GM23248 (cell line): ENCODE data around the gene SLC30A3. TPM values are rescaled to one million over a fixed set of nuclear protein-coding genes. Genes with fewer than 3 reads are reported as not detected.

Experiments used
- DNase-seq: peaks from one replicate; pipeline ENCODE4 v3.0.0-alpha.2; 2015
- H2AFZ ChIP-seq: fragments of 200-600 bp; sonication (generic); 2 replicates; pipeline ENCODE4 v1.6.1; 2016; ENCODE audit warnings: antibody characterized with exemption
- H3F3A ChIP-seq: fragments of 200-600 bp; sonication (generic); 2 replicates; pipeline ENCODE4 v1.6.1; 2016; ENCODE audit warnings: mild to moderate bottlenecking, antibody characterized with exemption, mixed run types; ENCODE audit not compliant: insufficient read depth
- H3K27ac ChIP-seq: fragments of 200-600 bp; sonication (generic); 2 replicates; pipeline ENCODE4 v1.5.1; 2016; ENCODE audit warnings: mild to moderate bottlenecking
- H3K27me3 ChIP-seq: fragments of 200-600 bp; sonication (generic); replicated peaks from 2 replicates; pipeline ENCODE4 v1.6.1; 2016; ENCODE audit warnings: mild to moderate bottlenecking; ENCODE audit not compliant: insufficient read depth
- H3K36me3 ChIP-seq: fragments of 200-600 bp; sonication (generic); 2 replicates; pipeline ENCODE4 v1.6.1; 2016; ENCODE audit warnings: low read depth, mild to moderate bottlenecking
- H3K4me1 ChIP-seq: fragments of 200-600 bp; sonication (generic); 2 replicates; pipeline ENCODE4 v1.6.1; 2016; ENCODE audit warnings: mild to moderate bottlenecking; ENCODE audit not compliant: insufficient read depth
- H3K4me2 ChIP-seq: fragments of 200-600 bp; sonication (generic); one replicate; pipeline ENCODE4 v1.6.1; 2016; ENCODE audit warnings: mild to moderate bottlenecking; ENCODE audit not compliant: unreplicated experiment
- H3K4me3 ChIP-seq: fragments of 200-600 bp; sonication (generic); 2 replicates; pipeline ENCODE4 v1.5.1; 2016; ENCODE audit warnings: mild to moderate bottlenecking
- H3K79me2 ChIP-seq: fragments of 200-600 bp; sonication (generic); 2 replicates; pipeline ENCODE4 v1.6.1; 2016; ENCODE audit warnings: mild to moderate bottlenecking; ENCODE audit not compliant: insufficient read depth
- H3K9ac ChIP-seq: fragments of 200-600 bp; sonication (generic); 2 replicates; pipeline ENCODE4 v1.6.1; 2016; ENCODE audit warnings: mild to moderate bottlenecking
- H3K9me2 ChIP-seq: fragments of 200-600 bp; sonication (generic); 2 replicates; pipeline ENCODE4 v1.6.1; 2016; ENCODE audit warnings: mixed run types, mild to moderate bottlenecking, moderate library complexity; ENCODE audit not compliant: insufficient read depth
- H3K9me3 ChIP-seq: fragments of 200-600 bp; sonication (generic); one replicate; pipeline ENCODE4 v1.6.1; 2017; ENCODE audit warnings: low read depth
- H4K20me1 ChIP-seq: fragments of 200-600 bp; sonication (generic); 2 replicates; pipeline ENCODE4 v1.6.0; 2016; ENCODE audit not compliant: insufficient read depth
- EZH2 ChIP-seq: fragments of 200-600 bp; sonication (generic); IDR thresholded peaks from 2 replicates; pipeline ENCODE4 v1.6.1; 2018; ENCODE audit warnings: antibody characterized with exemption, mild to moderate bottlenecking; ENCODE audit not compliant: insufficient read depth, poor library complexity, severe bottlenecking
- EZH2phosphoT487 ChIP-seq: fragments of 200-600 bp; sonication (generic); IDR thresholded peaks from 2 replicates; pipeline ENCODE4 v1.6.1; 2018; ENCODE audit warnings: antibody characterized with exemption, moderate library complexity, mild to moderate bottlenecking, low read depth; ENCODE audit not compliant: insufficient read depth
- WGBS, 2 experiments: methylation state at CpG; one replicate each; pipeline ENCODE4 v1.1.6; 2015 to 2017; ENCODE audit warnings: low lambda C conversion rate in 2 of 2, low coverage in 1 of 2; ENCODE audit errors: missing lambda C conversion rate in 2 of 2; 5-methylcytosine and 5-hydroxymethylcytosine counted together
- in situ Hi-C: fragments of 300-500 bp; cut with MboI; formaldehyde crosslinking; loops from 2 replicates; pipeline ENCODE4 v1.15.0; 2020
- polyA plus RNA-seq: library from polyadenylated mRNA; unstranded; fragments of >200 nt; fragmentation: Nextera tagmentation; extraction: Ambion mirVana; gene quantifications from 2 replicates; pipeline ENCODE4 v1.2.1, GENCODE V29; 2016
- total RNA-seq: library from RNA; depleted of rRNA; stranded (reverse); fragments of >200 nt; shearing (Covaris generic); gene quantifications from 2 replicates; pipeline ENCODE4 v1.2.3, GENCODE V29; 2014

Gene SLC30A3
- total and polyA plus RNA-seq, 2 experiments from 2014 or later, result not detected

GRCh38 chr2:27209621-27210401, 53.0 kb downstream of the SLC30A3 start:
- TF ChIP-seq EZH2 (no peak), EZH2phosphoT487 (no peak)
- Histone ChIP-seq H3K9me2 (no peaks in the 10 kb centered on the region), H3K79me2 (peaks cover 18% of the 10 kb centered on the region), H3K27ac (no peak overlapping the region), H3K4me1 (peaks cover 7% of the 10 kb centered on the region), H3K9me3 (no peaks in the 10 kb centered on the region), H3K27me3 (no peaks in the 10 kb centered on the region), H3K9ac (no peak overlapping the region), H3K36me3 (no peaks in the 10 kb centered on the region; the same call in 1 of the 2 replicates), H3K4me3 (no peak overlapping the region), H3K4me2 (no peak overlapping the region), H4K20me1 (no peaks in the 10 kb centered on the region), H2AFZ (no peak overlapping the region), H3F3A (peaks cover 15% of the 10 kb centered on the region; the same call in 1 of the 2 replicates)
- in situ Hi-C loops, result no loop called here
- 93 to 95% methylated on average over 6 of the region's 6 CpGs for whole genome bisulfite sequencing, 2 experiments
- no peak for DNase-seq

- Histone ChIP-seq H3K4me3 (no peak overlapping the region), H3K36me3 (no peaks in the 10 kb centered on the region; the same call in 1 of the 2 replicates), H4K20me1 (no peaks in the 10 kb centered on the region), H2AFZ (no peak overlapping the region), H3K27ac (no peak overlapping the region), H3K4me2 (no peak overlapping the region), H3K9ac (no peak overlapping the region), H3K4me1 (peaks cover 6% of the 10 kb centered on the region), H3F3A (peaks cover 12% of the 10 kb centered on the region; the same call in 1 of the 2 replicates), H3K9me2 (no peaks in the 10 kb centered on the region), H3K27me3 (no peaks in the 10 kb centered on the region), H3K9me3 (no peaks in the 10 kb centered on the region), H3K79me2 (peaks cover 6% of the 10 kb centered on the region; the same call in 1 of the 2 replicates)
- no peak for TF ChIP-seq EZH2
- in situ Hi-C loops, result no loop called here
- 92 to 97% methylated on average over 4 of the region's 4 CpGs for WGBS, 2 experiments
- DNase-seq, result no peak
These were observed 54.3 kb downstream of the SLC30A3 start for GRCh38 chr2:27208486-27209050.

DNA sequence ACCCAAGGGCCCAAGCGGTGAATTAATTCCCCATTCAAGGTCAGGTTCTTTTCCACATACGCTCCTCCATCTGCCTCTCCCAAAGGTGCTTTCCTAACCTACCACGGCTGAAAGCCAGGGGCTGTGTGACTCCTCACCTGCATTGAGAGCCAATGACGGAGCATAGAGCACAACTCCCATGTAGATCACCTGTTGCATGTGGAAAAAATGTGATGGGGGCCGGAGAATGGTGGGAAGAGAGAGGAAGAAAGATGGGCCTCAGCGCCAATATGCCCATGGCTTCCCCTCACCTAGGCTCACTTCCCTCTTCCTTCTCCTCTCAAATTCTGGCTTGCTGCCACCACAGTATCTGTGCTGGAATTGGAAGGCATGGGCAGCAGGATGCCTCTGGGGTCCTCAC, 56.5 kb downstream of the SLC30A3 start:
- H3K4me2 ChIP-seq, result no peak overlapping the region
- TF ChIP-seq EZH2phosphoT487, result no peak
- TF ChIP-seq EZH2, result no peak
- no peaks in the 10 kb centered on the region; the same call in 1 of the 2 replicates for H3K36me3 ChIP-seq
- H3F3A ChIP-seq, result no peaks in the 10 kb centered on the region
- H3K4me1 ChIP-seq, result 0 out of 2 replicates have a peak, but pooled peaks cover 3% of the 10 kb centered on the region
- H3K9ac ChIP-seq, result no peak overlapping the region
- H3K27me3 ChIP-seq, result no peaks in the 10 kb centered on the region
- H2AFZ ChIP-seq, result no peak overlapping the region
- H3K4me3 ChIP-seq, result no peak overlapping the region
- no peak for DNase-seq
- H4K20me1 ChIP-seq, result no peaks in the 10 kb centered on the region
- H3K9me2 ChIP-seq, result no peaks in the 10 kb centered on the region
- H3K27ac ChIP-seq, result no peak overlapping the region
- H3K9me3 ChIP-seq, result no peaks in the 10 kb centered on the region
- WGBS, 2 experiments, result 96 to 99% methylated on average over 6 of the region's 6 CpGs
- no peaks in the 10 kb centered on the region for H3K79me2 ChIP-seq
- in situ Hi-C loops, result no loop called here

DNA sequence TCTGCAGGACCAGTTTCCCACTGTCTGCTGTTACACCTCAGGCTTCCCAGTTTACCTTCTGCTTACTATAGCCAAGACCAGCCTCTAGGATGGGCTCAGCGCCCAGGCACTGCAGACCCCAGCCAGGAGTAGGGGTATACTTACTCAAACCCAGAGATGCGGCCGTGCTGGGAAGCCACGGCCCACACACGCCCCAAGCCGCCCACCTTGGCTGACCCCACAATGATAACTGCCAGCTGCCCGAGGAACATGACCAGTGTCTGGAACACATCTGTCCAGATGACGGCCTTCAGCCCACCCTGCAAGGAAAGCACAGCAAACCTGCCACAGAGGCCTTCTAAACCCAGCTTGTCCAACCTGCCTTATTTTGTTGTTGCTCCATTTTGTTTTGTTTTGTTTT, 57.6 kb downstream of the SLC30A3 start:
- Histone ChIP-seq H3K9me2 (no peaks in the 10 kb centered on the region), H3K36me3 (no peaks in the 10 kb centered on the region; the same call in 1 of the 2 replicates), H3K79me2 (no peaks in the 10 kb centered on the region), H3K9me3 (no peaks in the 10 kb centered on the region), H3K4me3 (no peak overlapping the region), H3K4me1 (0 out of 2 replicates have a peak, but pooled peaks cover 3% of the 10 kb centered on the region), H3F3A (no peaks in the 10 kb centered on the region), H3K27me3 (no peaks in the 10 kb centered on the region), H2AFZ (no peak overlapping the region), H3K27ac (no peak overlapping the region), H3K9ac (no peak overlapping the region), H4K20me1 (no peaks in the 10 kb centered on the region), H3K4me2 (no peak overlapping the region)
- in situ Hi-C loops, result no loop called here
- WGBS, 2 experiments, result 87 to 91% methylated on average over 8 of the region's 8 CpGs
- no peak for TF ChIP-seq EZH2
- no peak for TF ChIP-seq EZH2phosphoT487
- DNase-seq, result no peak
